Fibroblast of mammary gland (primary cell): ENCODE measurements around the gene FRY.

Source experiments
- DNase-seq: peaks from one replicate; pipeline ENCODE4 v3.0.0-alpha.2; 2010; ENCODE audit warnings: low read depth
- H3K4me3 ChIP-seq: 2 replicates; pipeline ENCODE4 v1.5.1; 2011; ENCODE audit warnings: low read depth, mild to moderate bottlenecking, low read length, moderate library complexity; ENCODE audit not compliant: control insufficient read depth
- TF ChIP-seq, protein P1 (sequence below): conservative IDR thresholded peaks from 2 replicates; pipeline ENCODE4 v1.5.1; 2011; ENCODE audit warnings: low read depth, low read length, inconsistent platforms; ENCODE audit not compliant: control insufficient read depth, insufficient read depth

Gene FRY

DNA sequence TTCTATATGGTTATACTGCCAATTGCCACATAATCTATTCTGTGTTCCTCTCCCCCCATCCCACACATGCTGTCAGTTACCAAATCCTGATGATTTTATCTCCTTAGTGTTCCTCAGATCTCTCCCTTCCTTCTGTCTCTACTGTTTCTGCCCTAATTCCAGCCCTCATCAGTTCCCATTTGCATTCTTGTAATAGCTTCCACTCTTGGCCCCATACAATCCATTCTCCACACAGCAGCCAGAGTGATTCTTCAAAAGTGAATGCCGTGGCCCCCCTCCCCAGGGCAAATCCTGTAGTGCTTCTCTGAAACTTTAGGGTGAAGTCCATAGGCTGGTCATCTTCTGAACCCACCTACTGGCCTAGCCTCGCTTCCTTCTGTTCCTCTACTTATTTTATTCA is 169.2 kb downstream of the FRY start:
- DNase-seq: no peak
- no peak overlapping the region for H3K4me3 ChIP-seq
- TF ChIP-seq, protein P1, sequence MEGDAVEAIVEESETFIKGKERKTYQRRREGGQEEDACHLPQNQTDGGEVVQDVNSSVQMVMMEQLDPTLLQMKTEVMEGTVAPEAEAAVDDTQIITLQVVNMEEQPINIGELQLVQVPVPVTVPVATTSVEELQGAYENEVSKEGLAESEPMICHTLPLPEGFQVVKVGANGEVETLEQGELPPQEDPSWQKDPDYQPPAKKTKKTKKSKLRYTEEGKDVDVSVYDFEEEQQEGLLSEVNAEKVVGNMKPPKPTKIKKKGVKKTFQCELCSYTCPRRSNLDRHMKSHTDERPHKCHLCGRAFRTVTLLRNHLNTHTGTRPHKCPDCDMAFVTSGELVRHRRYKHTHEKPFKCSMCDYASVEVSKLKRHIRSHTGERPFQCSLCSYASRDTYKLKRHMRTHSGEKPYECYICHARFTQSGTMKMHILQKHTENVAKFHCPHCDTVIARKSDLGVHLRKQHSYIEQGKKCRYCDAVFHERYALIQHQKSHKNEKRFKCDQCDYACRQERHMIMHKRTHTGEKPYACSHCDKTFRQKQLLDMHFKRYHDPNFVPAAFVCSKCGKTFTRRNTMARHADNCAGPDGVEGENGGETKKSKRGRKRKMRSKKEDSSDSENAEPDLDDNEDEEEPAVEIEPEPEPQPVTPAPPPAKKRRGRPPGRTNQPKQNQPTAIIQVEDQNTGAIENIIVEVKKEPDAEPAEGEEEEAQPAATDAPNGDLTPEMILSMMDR: no peak

- no peak for DNase-seq
- no peak overlapping the region for H3K4me3 ChIP-seq
- TF ChIP-seq, protein P1: no peak
Observed at GRCh38 chr13:32201809-32202208, 170.2 kb downstream of the FRY start.

- no peak for DNase-seq
- TF ChIP-seq, protein P1: no peak
- H3K4me3 ChIP-seq: no peak overlapping the region
Observed at GRCh38 chr13:32202268-32202667, 170.7 kb downstream of the FRY start.

DNA sequence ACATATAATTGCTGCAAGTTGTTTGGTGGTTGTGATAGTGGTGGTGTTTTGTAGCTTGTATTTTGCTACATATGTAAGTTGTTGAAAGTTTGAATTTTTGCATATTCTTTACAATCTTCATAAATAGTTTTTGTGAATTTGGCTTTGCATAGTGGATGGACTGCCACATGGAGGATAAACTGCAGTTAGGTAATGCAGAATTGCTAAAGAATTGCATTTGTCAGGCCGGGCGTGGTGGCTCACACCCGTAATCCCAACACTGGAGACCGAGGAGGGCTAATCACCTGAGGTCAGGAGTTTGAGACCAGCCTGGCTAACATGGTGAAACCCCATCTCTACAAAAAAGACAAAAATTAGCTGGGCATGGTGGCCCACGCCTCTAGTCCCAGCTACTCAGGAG is 171.6 kb downstream of the FRY start:
- H3K4me3 ChIP-seq: no peak overlapping the region
- TF ChIP-seq, protein P1: no peak
- DNase-seq: no peak

- no peak for DNase-seq
- H3K4me3 ChIP-seq: no peak overlapping the region
- TF ChIP-seq, protein P1: no peak
Observed at GRCh38 chr13:32203736-32204135, 172.2 kb downstream of the FRY start.

DNA sequence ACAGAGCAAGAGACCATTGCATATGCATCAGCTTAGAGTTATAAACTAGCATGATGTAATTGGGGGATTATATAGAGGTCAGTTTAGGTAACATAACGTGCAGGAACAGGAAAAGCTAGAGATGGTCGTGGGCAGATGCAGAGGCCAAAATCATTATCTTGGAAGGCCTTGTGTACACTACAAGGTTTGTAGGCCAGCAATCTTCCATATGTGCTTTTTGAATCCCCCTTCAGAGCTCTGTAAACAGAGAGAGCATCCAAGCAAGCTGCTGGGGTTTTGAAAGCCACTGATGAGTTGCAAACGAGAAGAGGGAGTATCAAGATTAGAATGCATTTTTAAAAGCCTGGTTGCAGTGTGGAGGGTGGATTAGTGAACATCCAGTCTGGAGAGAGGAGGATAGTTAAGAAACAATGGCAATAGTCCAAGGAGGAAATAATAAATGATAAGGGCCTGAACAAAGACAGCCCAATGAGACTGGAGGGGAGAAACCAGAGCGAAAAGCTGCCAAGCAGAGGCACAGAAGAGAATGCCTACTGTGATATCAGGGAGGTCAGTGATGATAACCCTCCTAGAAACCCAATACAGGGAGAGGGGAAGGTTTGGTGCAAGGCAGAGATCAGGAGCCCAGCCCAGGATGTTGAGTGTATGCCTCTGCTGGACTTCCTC is 174.0 kb downstream of the FRY start:
- TF ChIP-seq, protein P1: no peak
- no peak for DNase-seq
- H3K4me3 ChIP-seq: no peak overlapping the region
